GM12874 (cell line): ENCODE data around the gene EEA1.

Source experiments
- TF ChIP-seq, protein P1 (sequence below): IDR thresholded peaks from 2 replicates; pipeline ENCODE4 v1.5.1; 2011; ENCODE audit warnings: low read depth, mild to moderate bottlenecking, control low read depth, low read length, moderate library complexity; ENCODE audit not compliant: insufficient read depth

The EEA1 gene

DNA sequence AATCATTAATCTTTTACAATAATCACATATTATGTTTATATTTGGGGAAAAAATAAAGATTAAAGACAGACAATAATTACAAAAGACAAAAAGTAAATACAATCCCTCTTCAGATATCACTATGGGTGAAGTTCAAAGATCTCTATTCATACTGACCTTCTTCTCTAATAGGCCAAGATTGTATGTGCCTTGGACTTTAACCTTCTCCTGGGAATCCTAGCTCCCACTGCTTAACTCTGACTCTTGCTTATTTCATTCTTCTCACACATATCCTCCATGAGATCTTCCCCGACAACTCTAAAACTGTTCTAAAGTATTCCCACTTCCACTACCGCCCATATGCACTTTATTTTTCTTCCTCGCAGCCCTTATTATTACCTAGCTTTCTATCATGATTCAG is 83.8 kb downstream of the EEA1 start:
- TF ChIP-seq, protein P1, sequence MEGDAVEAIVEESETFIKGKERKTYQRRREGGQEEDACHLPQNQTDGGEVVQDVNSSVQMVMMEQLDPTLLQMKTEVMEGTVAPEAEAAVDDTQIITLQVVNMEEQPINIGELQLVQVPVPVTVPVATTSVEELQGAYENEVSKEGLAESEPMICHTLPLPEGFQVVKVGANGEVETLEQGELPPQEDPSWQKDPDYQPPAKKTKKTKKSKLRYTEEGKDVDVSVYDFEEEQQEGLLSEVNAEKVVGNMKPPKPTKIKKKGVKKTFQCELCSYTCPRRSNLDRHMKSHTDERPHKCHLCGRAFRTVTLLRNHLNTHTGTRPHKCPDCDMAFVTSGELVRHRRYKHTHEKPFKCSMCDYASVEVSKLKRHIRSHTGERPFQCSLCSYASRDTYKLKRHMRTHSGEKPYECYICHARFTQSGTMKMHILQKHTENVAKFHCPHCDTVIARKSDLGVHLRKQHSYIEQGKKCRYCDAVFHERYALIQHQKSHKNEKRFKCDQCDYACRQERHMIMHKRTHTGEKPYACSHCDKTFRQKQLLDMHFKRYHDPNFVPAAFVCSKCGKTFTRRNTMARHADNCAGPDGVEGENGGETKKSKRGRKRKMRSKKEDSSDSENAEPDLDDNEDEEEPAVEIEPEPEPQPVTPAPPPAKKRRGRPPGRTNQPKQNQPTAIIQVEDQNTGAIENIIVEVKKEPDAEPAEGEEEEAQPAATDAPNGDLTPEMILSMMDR, result no peak

DNA sequence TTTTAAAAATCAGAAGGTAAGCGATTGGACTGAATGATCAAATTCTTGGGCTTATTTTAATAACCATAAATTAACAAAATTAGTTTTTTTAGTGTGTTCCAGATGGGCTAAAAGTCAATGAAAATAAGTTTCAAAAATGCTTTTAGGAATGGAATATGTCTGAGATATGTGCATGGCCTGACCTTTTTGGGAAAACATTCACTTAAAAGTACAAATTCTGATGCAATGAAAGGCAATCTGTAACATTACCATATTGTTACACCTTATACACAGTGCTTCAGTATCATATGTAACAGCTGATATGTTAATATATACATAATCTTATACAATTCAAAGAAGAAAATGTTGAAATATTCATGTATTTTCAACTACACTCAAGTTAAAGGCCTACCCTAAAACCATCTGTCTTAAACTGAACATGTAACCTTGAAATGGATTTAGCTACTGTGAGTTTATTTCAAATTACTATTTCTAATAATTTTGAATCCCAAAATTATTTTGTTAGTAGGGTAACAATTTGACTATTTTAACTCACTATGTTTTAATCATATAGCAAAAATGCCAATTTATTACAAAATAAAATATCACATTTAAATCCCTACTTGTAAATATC is 84.8 kb downstream of the EEA1 start:
- TF ChIP-seq, protein P1, result no peak

DNA sequence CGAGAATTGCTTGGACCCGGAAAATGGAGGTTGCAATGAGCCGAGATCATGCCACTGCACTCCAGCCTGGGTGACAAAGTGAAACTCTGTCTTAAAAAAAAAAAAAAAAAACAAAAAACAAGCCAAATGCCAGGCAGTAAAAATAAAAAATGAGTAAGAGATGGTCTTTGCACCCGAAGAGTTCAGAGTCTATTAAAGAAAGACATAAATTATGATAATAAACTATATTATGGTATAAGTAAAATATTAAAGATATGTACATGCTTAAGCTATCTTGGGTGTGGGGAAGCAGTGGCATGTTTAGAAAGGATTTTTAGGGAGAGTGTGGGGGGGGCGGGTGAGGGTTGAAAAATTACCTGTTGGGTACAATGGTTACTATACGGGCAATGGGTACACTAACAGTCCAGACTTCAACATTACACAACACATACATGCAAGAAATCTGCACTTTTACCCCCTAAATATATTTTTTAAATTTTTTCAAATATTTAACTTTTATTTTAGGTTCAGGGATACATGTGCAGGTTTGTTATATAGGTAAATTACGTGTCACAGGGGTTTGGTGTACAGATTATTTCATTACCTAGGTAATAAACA is 99.3 kb downstream of the EEA1 start:
- TF ChIP-seq, protein P1, result no peak

DNA sequence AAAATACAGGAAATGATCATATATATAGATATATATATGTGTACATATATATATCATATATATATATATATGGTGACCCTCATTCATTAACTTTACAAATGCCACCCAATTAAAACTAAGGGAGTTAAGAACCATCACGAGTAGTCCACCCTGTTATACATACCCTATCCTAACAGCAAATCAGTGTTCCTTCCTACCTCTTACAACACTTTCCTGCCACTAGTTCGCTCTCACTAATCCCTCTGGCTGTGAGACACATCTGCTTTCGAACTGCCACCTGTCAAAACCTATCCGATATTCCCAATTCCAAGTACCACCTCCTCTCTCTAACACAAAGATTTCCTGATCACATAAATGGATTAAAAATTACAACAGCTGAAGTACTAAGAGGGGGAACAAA is 100.5 kb downstream of the EEA1 start:
- TF ChIP-seq, protein P1, result no peak

DNA sequence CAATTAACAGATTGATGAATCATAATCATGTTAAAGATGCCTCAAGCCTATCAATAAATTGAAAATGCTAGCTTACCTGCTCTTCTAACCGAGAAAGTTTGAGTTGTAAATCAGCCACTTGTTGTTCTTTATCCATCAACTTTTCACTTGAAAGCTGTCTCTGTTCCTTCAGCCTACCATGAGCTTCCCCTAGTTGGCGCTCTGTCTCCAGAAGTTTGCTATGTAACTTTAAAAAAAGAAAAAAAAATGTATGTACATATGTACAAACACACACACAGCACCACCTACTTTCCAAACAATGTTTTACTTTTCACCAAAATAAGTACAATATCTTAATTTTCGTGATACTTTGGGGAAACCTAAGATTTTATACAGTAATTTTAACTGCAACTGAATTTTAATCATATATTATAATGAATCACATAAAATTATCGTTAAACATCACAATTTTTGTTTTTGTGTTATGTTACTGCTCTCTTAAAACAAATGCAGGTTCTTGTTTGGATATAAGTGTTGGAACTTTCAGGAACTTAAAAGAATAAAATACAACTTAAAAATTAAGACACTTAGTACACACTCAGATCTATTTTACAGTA is 101.2 kb downstream of the EEA1 start:
- TF ChIP-seq, protein P1, result peak; percentile 71

DNA sequence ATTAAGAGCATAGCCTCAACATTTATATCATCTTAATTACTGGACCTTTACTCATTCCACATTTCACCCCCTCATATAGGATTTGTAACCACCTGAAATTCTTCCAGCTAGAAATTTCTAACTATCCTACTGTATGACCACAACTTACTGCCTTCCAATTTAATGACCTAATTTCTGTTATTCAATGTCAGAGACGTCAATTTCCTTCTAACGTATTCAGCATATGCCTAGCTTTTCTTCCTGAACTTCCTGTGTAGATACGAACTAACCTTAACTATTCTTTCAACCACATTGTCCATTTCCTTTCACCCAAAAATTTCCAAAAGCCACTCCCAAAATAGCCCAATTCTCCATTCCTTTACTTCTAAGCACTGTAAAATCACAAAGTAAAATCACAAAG is 108.0 kb downstream of the EEA1 start:
- TF ChIP-seq, protein P1, result no peak

DNA sequence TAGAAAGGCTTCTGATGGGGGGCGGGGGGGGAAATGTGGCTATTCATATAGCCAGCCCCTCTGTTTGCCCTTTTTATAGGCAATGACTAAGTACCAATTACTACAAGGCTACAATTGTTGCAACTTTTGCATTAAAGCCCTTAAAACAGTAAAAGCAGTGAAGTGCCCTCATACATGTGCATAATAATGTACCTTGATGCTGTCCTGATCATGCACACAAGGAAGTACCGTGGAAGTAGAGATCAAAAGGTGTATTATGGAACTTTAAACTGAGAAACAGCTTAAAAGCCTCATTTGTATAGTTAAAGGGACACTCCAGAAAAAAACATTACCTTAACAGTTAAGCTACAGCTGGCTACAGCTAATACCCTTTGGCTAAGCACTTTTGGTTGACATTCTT is 114.5 kb downstream of the EEA1 start:
- TF ChIP-seq, protein P1, result no peak
